HG02852 (cell line): ENCODE results near the gene OR9Q1.
"Not testable (repeated sequence)": the region's sequence is repeated elsewhere in the genome, so short reads cannot be mapped to it uniquely, and the experiment has no call there.

Source experiments
- ATAC-seq: cut with Tn5 transposase; IDR thresholded peaks from one replicate; pipeline ENCODE4 v1.9.1; 2021; ENCODE audit warnings: mild to moderate bottlenecking, moderate library complexity; ENCODE audit not compliant: unreplicated experiment

The OR9Q1 gene

DNA sequence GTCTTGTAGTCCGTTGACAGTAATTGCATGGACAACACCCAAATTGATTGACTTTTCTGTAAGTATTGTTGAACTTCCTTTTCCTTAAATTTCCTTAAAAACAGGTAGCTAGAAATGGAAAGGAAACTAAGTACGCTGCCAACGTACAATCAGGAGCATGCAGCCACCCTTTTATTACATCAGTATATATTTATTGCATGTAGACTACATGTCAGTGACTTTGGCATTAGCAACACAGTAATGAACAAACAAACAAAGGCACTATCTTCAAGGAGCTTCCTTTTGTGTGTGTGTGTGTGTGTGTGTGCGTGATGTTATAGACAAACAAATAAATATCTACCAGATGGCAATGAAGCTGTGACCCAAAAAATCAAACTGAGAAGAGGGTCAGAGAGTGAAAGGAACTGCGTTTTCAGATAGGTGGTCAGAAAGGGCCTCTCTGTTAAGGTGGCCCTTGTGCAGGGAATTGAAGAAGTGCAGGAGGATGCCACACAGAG, at the start of gene OR9Q1:
TSS of gene OR9Q1 (plus strand) at position 447 of the 497 bp plus-strand sequence. CDS start 155,564 bp downstream, outside the sequence.
- no peak for ATAC-seq

- no peak for ATAC-seq
Measured at GRCh38 chr11:57974132-57974531, 49.5 kb upstream of the OR9Q1 start.

DNA sequence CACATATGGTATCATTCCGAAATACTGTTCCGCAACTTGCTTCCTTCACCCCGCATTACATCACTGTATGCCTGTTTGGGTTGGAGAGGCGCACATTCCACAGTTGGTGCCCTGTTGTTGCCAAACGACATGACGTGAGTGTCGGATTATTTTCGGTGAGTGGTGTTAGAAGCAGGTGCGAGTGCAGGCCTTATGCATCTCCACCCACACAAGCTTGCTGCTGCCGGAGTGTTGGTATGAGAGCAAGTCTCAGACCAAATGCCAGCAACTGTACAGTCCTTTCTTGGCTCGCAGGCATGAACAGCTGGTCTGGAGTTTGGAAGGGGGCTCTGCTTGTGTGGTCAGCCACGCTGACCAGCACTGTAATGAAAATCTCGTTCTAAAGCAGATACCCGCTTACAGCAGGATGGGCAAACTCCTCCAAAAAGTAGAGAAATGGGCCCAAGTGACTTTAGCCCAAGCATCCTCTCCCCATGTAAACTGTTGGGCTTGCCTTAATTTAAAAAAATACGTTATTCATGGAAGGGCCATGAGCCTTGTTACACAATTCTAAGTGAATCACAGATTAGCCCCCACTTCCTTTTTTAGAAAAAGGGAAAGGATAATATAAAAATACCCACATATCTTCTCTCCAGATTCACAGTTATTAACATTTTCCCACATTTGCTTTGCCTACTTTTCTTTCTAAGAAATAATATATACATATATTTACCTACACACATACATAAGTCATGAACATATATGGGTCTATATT, 48.7 kb upstream of the OR9Q1 start:
- no peak for ATAC-seq

DNA sequence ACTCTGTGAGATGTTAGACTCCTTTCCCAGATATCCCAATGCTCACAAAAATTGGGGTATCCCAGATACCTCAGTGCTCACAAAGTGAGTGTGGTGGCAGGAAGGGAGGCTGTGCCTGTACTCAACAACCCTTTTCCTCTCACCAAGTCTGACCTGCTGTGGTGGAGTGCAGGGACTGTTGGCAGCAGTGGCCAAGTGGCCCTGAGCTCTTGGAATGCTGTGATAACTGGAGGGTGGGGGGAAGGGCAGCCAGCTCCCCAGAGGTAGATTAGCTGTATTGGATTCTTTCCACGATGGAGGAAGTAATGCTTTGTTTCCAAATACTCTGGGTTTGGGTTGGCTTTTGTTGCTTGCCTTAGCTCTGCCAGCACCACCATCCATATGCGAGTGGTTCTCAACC, 46.0 kb upstream of the OR9Q1 start:
- no peak for ATAC-seq

GRCh38 chr11:57978686-57979531, 44.8 kb upstream of the OR9Q1 start:
- no peak for ATAC-seq

GRCh38 chr11:57979532-57980079, 44.1 kb upstream of the OR9Q1 start:
- no peak for ATAC-seq

GRCh38 chr11:57980201-57980600, 43.5 kb upstream of the OR9Q1 start:
- no peak for ATAC-seq

GRCh38 chr11:57981536-57981935, 42.1 kb upstream of the OR9Q1 start:
- no peak for ATAC-seq

GRCh38 chr11:57982776-57983175, 40.9 kb upstream of the OR9Q1 start:
- no peak for ATAC-seq

DNA sequence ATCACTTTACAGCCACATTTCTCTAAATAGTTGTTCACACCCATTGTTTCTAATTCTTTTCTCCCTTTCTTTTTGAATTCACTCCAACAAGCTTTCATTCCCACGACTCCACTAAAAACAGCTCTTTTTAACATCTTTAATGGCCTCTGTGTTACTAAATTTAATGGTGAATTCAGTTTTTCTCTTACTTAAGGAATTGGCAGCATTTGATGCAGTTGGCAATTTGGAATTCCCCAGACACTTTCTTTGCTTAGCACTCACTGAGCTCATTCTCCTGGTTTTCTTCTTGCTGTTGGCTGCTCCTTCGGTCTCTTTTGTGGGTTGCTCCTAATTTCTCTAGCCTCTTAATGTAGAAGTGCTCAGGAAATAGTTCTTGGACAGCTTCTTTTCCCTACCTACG, 40.5 kb upstream of the OR9Q1 start:
- ATAC-seq = no peak

GRCh38 chr11:57999523-57999922, 24.2 kb upstream of the OR9Q1 start:
- ATAC-seq = not testable (repeated sequence)

DNA sequence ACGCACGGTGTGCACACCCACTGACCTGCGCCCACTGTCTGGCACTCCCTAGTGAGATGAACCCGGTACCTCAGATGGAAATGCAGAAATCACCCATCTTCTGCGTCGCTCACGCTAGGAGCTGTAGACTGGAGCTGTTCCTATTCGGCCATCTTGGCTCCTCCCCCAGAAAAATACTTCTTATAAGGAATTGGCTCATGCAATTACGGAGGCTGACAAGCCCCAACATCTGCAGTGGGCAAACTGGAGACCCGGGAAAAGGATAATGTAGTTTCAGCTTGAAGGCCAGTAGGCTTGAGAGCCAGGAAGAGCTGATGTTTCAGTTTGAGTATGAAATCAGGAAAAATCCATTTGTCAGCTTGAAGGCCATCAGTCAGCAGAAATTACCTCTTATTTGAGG, 23.7 kb upstream of the OR9Q1 start:
- ATAC-seq = not testable (repeated sequence)

DNA sequence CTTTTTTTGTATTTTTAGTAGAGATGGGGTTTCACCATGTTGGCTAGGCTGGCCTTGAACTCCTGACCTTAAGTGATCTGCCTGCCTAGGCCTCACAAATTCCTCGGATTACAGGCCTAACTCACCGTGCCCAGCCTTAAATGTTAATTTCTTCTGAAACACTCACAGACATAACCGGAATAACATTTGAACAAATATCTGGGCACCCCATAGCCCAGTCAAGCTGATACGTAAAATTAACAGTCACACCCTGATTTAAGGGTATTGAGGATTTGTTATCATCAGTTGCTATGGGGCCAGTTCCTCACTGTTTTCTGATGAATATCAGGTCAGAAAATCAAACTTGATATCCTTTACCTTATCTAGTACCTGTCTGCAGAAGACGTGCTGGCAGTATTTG, 23.0 kb upstream of the OR9Q1 start:
- no peak for ATAC-seq

DNA sequence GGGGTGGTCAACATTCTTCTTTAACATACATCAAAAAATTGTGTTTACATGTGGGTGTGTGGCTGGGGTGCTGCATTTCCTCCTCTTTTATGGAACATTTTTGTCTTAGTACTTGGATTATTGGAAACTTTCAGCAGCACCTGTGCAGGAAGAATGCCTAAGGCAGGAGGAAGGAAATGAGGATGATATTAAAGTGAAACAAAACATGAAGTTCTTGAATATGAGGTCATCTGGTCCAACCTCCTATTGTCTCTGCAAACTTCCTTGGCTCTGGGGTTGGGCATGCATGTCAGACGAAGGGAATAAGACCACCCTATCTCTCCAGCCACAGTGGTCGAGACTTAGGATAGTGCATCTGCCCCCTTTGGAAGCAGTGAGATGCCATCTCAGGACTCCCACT, 20.6 kb upstream of the OR9Q1 start:
- no peak for ATAC-seq

GRCh38 chr11:58003591-58003990, 20.1 kb upstream of the OR9Q1 start:
- no peak for ATAC-seq

DNA sequence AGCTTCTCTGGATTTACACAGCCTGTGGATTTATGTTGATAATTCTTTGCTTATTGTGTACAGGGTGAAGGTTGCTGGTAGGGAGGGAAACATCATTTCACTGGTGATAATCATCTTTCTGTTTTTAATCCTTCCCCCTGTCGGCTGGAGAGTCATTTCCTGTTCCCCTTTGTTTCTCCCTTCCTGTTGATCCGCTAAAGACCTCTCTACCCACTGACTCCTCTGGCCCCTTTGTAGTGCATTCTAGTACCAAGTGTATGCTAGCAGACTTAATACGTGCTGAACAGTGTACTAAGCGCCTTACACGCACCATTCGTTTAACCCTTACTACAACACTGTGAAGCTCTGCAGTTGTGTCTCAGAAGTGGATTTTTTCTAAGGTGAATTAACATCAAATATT, 19.0 kb upstream of the OR9Q1 start:
- ATAC-seq = no peak

DNA sequence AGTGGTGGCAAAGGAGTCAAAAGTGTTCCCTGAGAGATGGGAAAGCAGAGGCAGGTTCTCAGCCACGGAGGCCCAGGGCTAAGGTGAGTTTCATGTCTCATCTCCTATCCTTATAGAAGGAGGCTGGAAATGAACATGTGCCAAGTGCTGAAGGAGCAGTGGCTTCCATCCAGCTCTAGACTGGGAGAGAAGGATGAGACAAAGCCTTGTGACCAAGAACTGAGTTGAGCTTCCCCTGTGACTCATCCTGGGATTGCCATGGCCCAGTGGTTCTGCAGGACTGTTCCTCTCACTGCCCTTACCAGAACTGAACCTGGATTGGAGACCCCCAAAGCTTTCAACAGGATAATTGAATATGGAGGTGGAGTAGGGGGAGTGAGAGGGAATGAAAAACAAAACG, 16.7 kb upstream of the OR9Q1 start:
- no peak for ATAC-seq

GRCh38 chr11:58011771-58012170, 11.9 kb upstream of the OR9Q1 start:
- no peak for ATAC-seq

GRCh38 chr11:58024601-58025091, 965 bp downstream of the OR9Q1 start:
- no peak for ATAC-seq

GRCh38 chr11:58027341-58027740, 3.7 kb downstream of the OR9Q1 start:
- no peak for ATAC-seq

DNA sequence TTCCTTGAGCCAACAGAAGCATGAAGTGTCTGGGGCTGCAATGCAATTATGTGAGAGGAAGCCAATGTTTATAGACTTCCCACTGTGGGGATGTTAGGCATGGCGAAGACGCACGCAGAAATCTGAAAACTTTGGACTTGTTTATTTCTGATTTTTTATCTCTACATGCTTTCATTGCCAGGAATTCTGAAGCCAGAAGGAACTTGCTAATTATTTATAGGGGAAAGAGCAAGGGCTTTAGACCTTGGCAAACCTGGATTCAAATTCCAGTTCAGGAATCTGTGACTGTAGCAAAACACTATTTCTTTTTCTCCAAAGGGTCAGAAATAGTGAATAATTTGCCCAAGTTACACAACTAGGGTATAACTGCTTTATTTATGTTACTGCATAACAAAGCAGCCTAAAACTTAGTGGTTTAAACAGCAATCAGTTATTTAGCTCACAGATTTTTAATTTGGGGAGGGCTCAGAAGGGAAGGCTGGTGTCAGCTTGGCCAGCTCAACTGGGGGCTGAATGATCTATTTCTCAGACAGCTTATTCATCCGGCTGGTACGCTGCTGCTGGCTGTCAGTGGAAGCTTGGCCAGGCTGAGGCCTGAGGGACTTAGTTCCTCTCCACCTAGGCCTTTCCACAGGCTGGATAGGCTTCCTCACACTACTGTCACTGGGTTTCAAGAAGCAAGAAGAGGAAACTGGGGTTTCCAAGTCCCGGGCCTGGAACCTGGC, 5.2 kb downstream of the OR9Q1 start:
- no peak for ATAC-seq
